BLaER1 (cell line): ENCODE data around the gene HSPB1.
"Not testable (repeated sequence)": the region's sequence is repeated elsewhere in the genome, so short reads cannot be mapped to it uniquely, and the experiment has no call there.

Experiments used
- H3K27ac ChIP-seq: shearing (Covaris generic); formaldehyde crosslinking; 2 replicates; pipeline ENCODE4 v1.8.1; 2022
- H3K27me3 ChIP-seq: shearing (Covaris generic); formaldehyde crosslinking; 2 replicates; pipeline ENCODE4 v1.8.1; 2022
- H3K36me3 ChIP-seq: shearing (Covaris generic); formaldehyde crosslinking; 2 replicates; pipeline ENCODE4 v1.8.1; 2022
- H3K4me1 ChIP-seq: shearing (Covaris generic); formaldehyde crosslinking; 2 replicates; pipeline ENCODE4 v1.8.1; 2022
- H3K4me2 ChIP-seq: shearing (Covaris generic); formaldehyde crosslinking; 2 replicates; pipeline ENCODE4 v1.8.1; 2022
- H3K4me3 ChIP-seq: shearing (Covaris generic); formaldehyde crosslinking; 2 replicates; pipeline ENCODE4 v1.8.1; 2022
- H3K9ac ChIP-seq: shearing (Covaris generic); formaldehyde crosslinking; 2 replicates; pipeline ENCODE4 v1.8.1; 2022
- H3K9me3 ChIP-seq: shearing (Covaris generic); formaldehyde crosslinking; 2 replicates; pipeline ENCODE4 v1.8.1; 2022
- H4K20me1 ChIP-seq: shearing (Covaris generic); formaldehyde crosslinking; 2 replicates; pipeline ENCODE4 v1.8.1; 2022
- Cebpa-rat ChIP-seq: shearing (Covaris generic); IDR thresholded peaks from 2 replicates; pipeline ENCODE4 v1.8.1; 2022

Gene HSPB1

DNA sequence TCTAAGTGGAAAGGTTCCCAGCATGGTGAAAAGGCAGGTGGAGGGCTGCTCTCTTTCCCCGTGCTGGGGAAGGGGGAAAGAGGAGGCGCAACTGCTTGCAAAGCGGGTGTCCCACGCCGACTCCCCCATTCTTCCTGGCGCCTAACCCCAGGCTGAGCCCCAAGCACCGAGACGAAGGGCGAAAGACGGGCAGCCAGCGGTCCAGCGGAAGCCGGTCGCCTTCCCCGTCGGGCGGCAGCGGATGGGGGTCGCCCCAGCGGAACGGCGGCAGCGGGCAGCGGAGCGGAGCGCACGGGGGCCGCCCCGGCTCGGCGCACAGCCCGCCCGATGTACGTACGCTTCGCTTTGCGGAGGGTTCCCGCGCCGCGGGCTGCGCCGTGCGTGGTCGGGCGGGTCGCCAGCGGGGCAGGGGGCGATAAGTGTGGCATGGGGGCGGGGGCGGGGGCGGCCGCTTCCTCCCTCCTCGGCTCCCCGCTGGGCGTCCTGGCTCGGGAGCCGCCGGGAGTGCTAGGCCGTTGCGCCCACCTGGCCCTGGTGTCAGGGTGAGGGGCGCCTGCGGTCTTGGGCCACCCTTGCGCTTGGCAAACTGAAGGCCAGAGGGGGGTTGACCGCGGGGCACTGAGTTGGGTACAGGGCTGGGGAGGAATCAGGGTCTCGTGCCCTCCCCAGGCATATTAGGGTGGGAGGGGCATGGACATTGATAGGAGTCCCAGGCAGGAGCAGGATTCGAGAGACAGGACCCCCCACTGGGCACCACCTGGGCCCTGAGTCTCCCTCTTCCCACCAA lies 35.2 kb upstream of the HSPB1 start:
- H3K4me1 ChIP-seq = peaks cover 28% of the 10 kb centered on the region
- no peak for TF ChIP-seq Cebpa-rat
- H3K27ac ChIP-seq = peak overlapping the region; percentile 54
- no peaks in the 10 kb centered on the region for H3K9me3 ChIP-seq
- H3K4me3 ChIP-seq = peak overlapping the region; percentile 67
- peak overlapping the region; percentile 62 for H3K9ac ChIP-seq
- peak overlapping the region; percentile 94 for H3K4me2 ChIP-seq
- H3K36me3 ChIP-seq = no peaks in the 10 kb centered on the region
- peaks cover 23% of the 10 kb centered on the region; the same call in 1 of the 2 replicates for H3K27me3 ChIP-seq
- H4K20me1 ChIP-seq = no peaks in the 10 kb centered on the region

DNA sequence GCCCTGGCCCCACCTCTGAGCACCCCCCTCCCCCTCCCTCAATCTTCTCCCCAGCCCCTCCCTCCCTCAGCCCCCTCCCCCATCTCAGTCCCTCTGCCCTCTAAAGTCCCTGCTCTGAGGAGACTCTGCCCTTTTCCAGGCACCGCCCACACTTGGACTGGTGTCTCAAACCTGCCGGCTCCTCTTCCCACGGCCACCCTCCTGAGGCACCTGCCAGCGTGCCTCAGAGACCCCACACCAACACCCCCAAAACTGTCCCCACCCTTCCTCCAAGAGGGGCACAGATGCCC lies 34.6 kb upstream of the HSPB1 start:
- peaks cover 31% of the 10 kb centered on the region for H3K4me1 ChIP-seq
- H4K20me1 ChIP-seq = no peaks in the 10 kb centered on the region
- no peaks in the 10 kb centered on the region for H3K9me3 ChIP-seq
- H3K27ac ChIP-seq = no peak overlapping the region
- H3K36me3 ChIP-seq = no peaks in the 10 kb centered on the region
- no peak for TF ChIP-seq Cebpa-rat
- H3K9ac ChIP-seq = no peak overlapping the region
- H3K4me3 ChIP-seq = no peak overlapping the region
- H3K27me3 ChIP-seq = peaks cover 29% of the 10 kb centered on the region; the same call in 1 of the 2 replicates
- H3K4me2 ChIP-seq = peak overlapping the region; percentile 94

DNA sequence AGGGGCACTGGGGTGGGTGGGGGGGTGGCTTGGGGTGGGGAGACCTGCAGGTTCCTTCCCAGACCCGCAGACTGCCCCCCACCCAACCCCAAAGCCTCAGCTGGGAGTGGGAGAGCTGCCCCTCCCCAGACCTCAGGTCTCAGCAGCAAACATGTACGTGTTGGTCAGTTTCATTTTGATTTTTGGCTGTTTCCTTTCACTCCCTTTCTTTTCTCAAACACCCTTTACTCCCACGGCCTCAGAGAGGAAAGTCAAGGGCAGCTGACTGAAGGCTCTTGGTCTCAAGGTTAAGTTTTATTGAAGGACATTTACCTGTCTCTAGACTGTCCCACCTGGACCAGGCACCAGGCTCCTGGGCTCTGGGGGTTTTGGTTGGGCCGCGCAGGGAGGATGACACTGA lies 34.1 kb upstream of the HSPB1 start:
- H3K27ac ChIP-seq = no peak overlapping the region
- H3K27me3 ChIP-seq = peaks cover 34% of the 10 kb centered on the region; the same call in 1 of the 2 replicates
- no peaks in the 10 kb centered on the region for H3K9me3 ChIP-seq
- no peaks in the 10 kb centered on the region for H4K20me1 ChIP-seq
- no peaks in the 10 kb centered on the region for H3K36me3 ChIP-seq
- TF ChIP-seq Cebpa-rat = no peak
- H3K4me3 ChIP-seq = no peak overlapping the region
- peak overlapping the region; percentile 39 for H3K4me2 ChIP-seq
- peaks cover 31% of the 10 kb centered on the region for H3K4me1 ChIP-seq
- H3K9ac ChIP-seq = no peak overlapping the region

DNA sequence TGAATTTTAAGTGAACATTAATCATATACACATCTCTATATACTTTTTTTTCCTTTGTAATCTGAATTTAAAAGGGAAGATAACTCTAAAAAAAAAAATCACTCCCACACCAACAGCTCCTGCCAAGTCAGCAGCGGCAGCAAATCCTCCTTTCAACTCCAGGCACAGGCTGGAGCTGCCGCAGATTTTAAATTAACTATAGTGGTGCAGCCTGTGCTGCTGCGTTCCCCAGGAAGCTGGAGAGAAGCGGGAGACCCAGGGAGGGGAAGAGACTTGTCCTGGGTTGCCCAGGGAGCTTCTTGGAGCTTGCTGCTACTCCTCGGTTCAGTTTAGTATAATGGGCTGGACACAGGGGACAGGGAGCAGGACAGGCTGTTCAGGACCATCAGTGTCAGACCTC lies 32.6 kb upstream of the HSPB1 start:
- TF ChIP-seq Cebpa-rat = no peak
- Histone ChIP-seq H3K4me2 (no peak overlapping the region), H3K27me3 (peaks cover 47% of the 10 kb centered on the region; the same call in 1 of the 2 replicates), H3K27ac (no peak overlapping the region), H3K9me3 (no peaks in the 10 kb centered on the region), H3K4me1 (peaks cover 34% of the 10 kb centered on the region), H3K36me3 (no peaks in the 10 kb centered on the region), H4K20me1 (no peaks in the 10 kb centered on the region), H3K4me3 (no peak overlapping the region), H3K9ac (no peak overlapping the region)

DNA sequence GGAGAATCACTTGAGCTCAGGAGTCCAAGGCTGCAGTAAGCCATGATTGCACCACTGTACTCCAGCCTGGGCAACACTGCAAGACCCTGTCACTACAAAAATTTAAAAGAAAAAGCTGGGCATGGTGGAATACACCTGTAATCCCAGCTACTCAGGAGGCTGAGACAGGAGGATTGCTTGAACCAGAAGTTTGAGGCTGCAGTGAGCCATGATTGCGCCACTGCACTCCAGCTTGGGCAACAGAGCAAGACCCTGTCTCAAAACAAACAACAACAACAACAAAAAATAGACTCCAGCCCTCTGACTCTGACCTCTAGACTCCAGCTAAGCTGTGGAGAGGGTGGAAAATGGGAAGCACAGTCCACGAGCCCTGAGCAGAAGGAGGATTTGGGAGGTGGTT lies 31.1 kb upstream of the HSPB1 start:
- not testable (repeated sequence) for H3K36me3 ChIP-seq, H3K4me2 ChIP-seq, H4K20me1 ChIP-seq, H3K4me3 ChIP-seq, H3K9me3 ChIP-seq, H3K27ac ChIP-seq, H3K9ac ChIP-seq
- Histone ChIP-seq H3K4me1 (peaks cover 34% of the 10 kb centered on the region), H3K27me3 (peaks cover 47% of the 10 kb centered on the region; the same call in 1 of the 2 replicates)
- 0 out of 2 replicates have a peak, but pooled peaks have one; percentile 14 for TF ChIP-seq Cebpa-rat

DNA sequence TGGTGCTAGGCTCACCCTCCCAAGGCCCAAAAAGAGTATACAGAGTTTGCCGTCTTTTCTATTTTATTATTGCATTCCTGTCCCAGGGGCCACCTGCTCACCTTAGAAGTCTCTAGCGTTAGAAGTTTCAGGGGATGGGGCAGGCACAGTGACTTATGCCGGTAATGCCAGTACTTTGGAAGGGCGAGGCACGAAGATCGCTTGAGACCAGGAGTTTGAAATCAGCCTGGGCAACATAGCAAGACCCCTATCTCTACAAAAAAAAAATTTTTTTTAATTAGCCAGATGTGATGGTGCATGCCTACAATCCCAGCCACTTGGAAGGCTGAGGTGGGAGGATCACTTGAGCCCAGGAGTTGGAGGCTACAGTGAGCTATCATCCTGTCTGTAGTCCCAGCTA lies 30.3 kb upstream of the HSPB1 start:
- H3K4me1 ChIP-seq = peaks cover 27% of the 10 kb centered on the region
- no peak for TF ChIP-seq Cebpa-rat
- no peak overlapping the region for H3K9ac ChIP-seq
- H4K20me1 ChIP-seq = no peaks in the 10 kb centered on the region
- peaks cover 45% of the 10 kb centered on the region; the same call in 1 of the 2 replicates for H3K27me3 ChIP-seq
- no peak overlapping the region for H3K4me2 ChIP-seq
- H3K36me3 ChIP-seq = no peaks in the 10 kb centered on the region
- H3K9me3 ChIP-seq = no peaks in the 10 kb centered on the region
- no peak overlapping the region for H3K4me3 ChIP-seq
- H3K27ac ChIP-seq = no peak overlapping the region

- H3K9me3 ChIP-seq = no peaks in the 10 kb centered on the region
- no peaks in the 10 kb centered on the region for H3K36me3 ChIP-seq
- peaks cover 22% of the 10 kb centered on the region for H3K4me1 ChIP-seq
- peaks cover 48% of the 10 kb centered on the region for H3K27me3 ChIP-seq
- H4K20me1 ChIP-seq = no peaks in the 10 kb centered on the region
- H3K4me2 ChIP-seq = peak overlapping the region; percentile 56
- TF ChIP-seq Cebpa-rat = no peak
- H3K4me3 ChIP-seq = no peak overlapping the region
- H3K27ac ChIP-seq = peak overlapping the region; percentile 16; the same call in 1 of the 2 replicates
- peak overlapping the region; percentile 27; the same call in 1 of the 2 replicates for H3K9ac ChIP-seq
These were observed 29.5 kb upstream of the HSPB1 start for GRCh38 chr7:76272851-76273497.

- peaks cover 52% of the 10 kb centered on the region for H3K27me3 ChIP-seq
- no peaks in the 10 kb centered on the region for H3K36me3 ChIP-seq
- no peak overlapping the region for H3K9ac ChIP-seq
- no peaks in the 10 kb centered on the region for H3K9me3 ChIP-seq
- no peaks in the 10 kb centered on the region for H4K20me1 ChIP-seq
- peak overlapping the region; percentile 56 for H3K4me2 ChIP-seq
- no peak overlapping the region for H3K4me3 ChIP-seq
- peaks cover 20% of the 10 kb centered on the region for H3K4me1 ChIP-seq
- no peak overlapping the region for H3K27ac ChIP-seq
- no peak for TF ChIP-seq Cebpa-rat
These were observed 29.0 kb upstream of the HSPB1 start for GRCh38 chr7:76273503-76273902.

DNA sequence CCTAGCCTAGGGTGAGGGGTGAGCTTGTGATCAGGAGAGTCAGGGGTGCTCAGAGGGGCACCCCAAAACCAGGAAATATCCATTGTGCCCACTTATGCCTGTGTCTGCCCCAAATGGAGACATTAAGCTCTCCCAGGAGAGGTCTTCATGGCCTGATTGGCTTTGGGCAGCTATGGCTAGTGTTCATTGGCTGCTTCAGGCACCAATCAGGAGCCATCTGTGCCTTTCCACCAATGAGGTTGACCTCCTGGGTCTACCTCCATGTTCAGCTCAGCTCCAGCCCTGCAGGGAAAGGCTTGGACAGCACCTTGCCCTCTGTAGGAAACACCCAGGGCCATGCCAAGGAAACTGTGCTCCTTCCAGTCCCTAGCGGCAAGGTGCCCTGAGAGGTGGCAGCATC lies 23.9 kb upstream of the HSPB1 start:
- Histone ChIP-seq H3K36me3 (no peaks in the 10 kb centered on the region), H3K4me1 (peaks cover 15% of the 10 kb centered on the region), H4K20me1 (no peaks in the 10 kb centered on the region), H3K27me3 (peaks cover 74% of the 10 kb centered on the region), H3K27ac (no peak overlapping the region), H3K9me3 (no peaks in the 10 kb centered on the region), H3K4me3 (no peak overlapping the region), H3K4me2 (no peak overlapping the region), H3K9ac (no peak overlapping the region)
- TF ChIP-seq Cebpa-rat = no peak

DNA sequence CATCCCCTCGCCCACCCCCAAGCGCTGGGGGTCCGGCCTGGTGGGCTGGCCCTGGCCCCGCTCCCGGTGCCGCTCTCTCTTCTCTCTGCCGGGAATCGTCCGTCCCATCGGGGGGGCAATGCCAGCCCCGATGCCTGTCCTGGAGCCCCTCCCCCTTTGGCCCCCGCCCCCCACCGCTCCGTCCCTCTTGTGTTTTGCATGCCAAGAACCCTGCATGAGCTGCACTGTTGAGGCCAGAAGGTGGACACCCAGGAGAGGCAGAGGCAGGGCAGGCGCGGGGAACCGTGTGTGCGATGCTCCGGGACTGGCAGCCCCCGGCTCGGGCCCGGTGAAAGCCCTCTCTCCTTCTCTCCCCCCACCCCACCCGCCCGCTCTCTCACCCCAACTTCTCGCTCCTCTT lies 22.1 kb upstream of the HSPB1 start:
- Histone ChIP-seq H3K4me2 (no peak overlapping the region), H3K9ac (no peak overlapping the region), H3K36me3 (no peaks in the 10 kb centered on the region), H4K20me1 (no peaks in the 10 kb centered on the region), H3K27ac (no peak overlapping the region), H3K9me3 (no peaks in the 10 kb centered on the region), H3K4me3 (no peak overlapping the region), H3K4me1 (peaks cover 13% of the 10 kb centered on the region; the same call in 1 of the 2 replicates), H3K27me3 (peaks cover 81% of the 10 kb centered on the region)
- no peak for TF ChIP-seq Cebpa-rat
